VCaP (cell line): Measurements from ENCODE around the gene ANXA11.
"Not testable (repeated sequence)": the region's sequence is repeated elsewhere in the genome, so short reads cannot be mapped to it uniquely, and the experiment has no call there.

Source experiments
- H3K27ac ChIP-seq: fragments of 450-650 bp; 2 replicates; pipeline ENCODE4 v1.5.1; 2017
- TF ChIP-seq, protein P1 (sequence below): fragments of 450-650 bp; conservative IDR thresholded peaks from 2 replicates; pipeline ENCODE4 v1.5.1; 2017; ENCODE audit warnings: mild to moderate bottlenecking, moderate library complexity

ANXA11 gene

DNA sequence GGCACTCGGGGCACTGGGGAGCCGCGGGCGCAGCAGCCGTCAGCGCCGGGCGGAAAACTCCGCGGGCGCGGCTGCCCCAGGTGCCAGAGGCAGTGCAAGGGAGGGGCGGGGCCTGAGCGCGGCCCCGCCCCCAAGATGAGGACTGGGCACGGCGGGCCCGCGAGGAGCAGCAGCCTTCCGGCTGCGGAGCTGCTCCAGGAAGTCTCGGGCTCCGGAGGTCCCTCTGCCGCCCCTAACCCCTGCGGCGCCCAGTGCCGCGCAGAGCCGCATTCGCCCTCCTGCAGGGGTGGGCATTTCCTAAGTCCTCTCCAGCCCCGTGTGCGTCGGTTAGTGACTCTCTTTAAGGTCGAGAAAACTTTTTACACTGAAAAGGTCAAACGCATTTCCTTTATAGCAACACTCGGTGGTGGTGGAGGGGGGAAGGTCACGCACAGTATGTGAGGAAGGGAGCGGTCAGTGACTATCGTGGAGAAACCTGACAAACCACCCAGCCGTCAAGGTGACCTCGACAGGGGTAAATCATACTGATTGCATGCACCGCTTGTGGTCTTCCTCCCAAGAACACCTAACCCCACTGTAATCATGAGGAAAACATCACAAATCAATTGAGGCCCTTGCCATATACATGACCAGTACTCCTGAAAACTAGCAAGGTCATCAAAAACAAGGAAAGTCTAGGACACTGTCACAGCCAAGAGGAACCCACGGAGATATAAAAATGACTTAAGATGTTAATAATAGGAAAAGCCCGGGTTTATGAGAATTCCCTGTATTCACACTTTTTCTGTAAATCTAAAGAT is at the start of gene ANXA11:
Gene ANXA11, minus strand, starts transcription at position 61 of the 800 bp plus-strand sequence. CDS start 32,676 bp downstream, outside the sequence.
- H3K27ac ChIP-seq = peak within 1 kb of the TSS; percentile 92
- TF ChIP-seq, protein P1, sequence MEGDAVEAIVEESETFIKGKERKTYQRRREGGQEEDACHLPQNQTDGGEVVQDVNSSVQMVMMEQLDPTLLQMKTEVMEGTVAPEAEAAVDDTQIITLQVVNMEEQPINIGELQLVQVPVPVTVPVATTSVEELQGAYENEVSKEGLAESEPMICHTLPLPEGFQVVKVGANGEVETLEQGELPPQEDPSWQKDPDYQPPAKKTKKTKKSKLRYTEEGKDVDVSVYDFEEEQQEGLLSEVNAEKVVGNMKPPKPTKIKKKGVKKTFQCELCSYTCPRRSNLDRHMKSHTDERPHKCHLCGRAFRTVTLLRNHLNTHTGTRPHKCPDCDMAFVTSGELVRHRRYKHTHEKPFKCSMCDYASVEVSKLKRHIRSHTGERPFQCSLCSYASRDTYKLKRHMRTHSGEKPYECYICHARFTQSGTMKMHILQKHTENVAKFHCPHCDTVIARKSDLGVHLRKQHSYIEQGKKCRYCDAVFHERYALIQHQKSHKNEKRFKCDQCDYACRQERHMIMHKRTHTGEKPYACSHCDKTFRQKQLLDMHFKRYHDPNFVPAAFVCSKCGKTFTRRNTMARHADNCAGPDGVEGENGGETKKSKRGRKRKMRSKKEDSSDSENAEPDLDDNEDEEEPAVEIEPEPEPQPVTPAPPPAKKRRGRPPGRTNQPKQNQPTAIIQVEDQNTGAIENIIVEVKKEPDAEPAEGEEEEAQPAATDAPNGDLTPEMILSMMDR = no peak

DNA sequence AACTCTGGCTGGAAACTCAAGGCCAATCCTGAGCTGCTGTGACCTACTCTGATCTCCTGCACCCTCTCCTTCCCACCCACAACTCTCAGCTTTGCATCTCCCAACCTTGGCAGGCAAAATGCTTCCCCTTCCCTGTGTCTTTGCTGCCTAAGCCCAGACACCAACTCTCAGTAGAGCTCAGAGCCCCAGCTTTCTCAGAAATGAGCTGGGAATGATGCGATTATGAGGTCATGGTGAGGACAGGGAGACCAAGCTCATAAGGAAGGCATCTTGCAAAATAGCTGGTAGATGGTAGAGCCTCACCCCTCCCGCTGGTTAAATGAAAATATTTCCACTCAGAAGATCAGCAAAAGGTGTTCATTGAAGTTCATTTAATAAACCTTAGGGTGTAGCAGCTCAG is 49.4 kb upstream of the ANXA11 start:
- H3K27ac ChIP-seq = not testable (repeated sequence)

DNA sequence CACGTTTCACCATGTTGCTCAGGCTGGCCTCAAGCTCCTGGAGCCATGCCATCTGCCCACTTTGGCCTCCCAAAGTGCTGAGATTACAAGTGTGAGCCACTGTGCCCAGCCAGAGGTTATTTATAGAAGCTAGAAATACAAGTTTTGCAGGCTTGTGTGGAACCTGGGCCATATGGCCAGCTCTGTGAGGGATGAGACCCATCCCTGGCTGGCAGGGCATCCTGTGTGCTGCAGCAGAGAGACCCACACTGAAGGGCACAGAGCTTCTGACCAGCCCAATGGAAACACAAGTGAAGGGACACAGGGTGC is 48.6 kb upstream of the ANXA11 start:
- peak overlapping the region; percentile 27; the same call in 1 of the 2 replicates for H3K27ac ChIP-seq

DNA sequence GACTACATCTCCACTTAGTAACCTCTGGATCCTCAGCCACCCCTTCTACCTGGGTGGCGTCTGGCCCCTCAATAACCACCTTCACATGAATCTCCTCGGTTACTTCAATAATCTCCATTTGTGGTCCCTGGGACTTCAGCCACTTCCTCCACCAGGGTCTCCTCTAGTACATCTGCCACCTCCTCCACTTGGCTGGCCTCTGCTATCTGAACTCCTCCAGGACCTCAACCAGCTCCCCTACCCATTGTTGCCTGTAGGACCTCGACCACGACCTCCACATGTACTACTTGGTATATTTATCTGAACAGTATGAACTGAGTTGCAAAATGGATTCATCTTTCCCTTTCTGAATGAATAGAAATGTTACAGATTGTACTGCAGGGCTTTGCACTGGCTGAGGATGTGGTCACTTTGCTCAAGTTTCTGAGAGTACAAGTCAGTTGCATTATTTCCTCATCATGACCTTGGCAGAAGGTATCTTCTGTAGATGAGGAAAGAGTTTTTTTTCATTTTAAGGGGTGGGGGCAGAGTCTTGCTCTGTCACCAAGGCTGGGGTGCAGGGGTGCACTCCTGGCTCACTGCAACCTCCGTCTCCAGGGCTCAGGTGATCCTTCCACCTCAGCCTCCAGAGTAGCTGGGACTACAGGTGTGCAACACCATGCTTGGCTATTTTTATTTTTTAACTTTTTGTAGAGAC is 48.1 kb upstream of the ANXA11 start:
- H3K27ac ChIP-seq = peak overlapping the region; percentile 27; the same call in 1 of the 2 replicates
- TF ChIP-seq, protein P1 = no peak

DNA sequence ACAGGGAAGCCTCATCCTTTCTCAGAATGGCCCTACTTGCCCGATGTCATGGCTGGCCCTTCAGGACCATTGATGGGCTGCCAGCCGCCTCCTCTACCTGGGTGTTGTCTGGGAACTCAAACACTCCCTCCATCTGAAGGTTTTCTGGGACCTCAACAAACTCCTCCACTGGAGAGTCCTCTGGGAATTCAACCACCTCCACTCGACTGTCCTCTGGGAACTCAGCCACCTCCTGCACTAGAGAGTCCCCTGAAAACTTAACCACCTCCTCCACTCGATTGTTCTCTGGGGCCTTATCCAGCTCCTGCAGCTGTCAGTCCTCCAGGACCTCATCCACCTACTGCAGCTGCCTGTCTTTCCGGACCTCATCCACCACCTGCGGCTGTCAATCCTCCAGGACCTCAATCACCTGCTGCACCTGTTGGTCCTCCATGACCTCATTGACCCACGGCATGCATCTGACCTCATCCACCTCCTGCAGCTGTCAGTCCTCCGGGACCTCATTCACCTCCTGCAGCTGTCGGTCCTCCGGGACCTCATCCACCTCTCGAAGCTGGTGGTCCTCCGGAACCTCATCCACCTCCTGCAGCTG is 47.1 kb upstream of the ANXA11 start:
- H3K27ac ChIP-seq = no peak overlapping the region
- TF ChIP-seq, protein P1 = no peak

DNA sequence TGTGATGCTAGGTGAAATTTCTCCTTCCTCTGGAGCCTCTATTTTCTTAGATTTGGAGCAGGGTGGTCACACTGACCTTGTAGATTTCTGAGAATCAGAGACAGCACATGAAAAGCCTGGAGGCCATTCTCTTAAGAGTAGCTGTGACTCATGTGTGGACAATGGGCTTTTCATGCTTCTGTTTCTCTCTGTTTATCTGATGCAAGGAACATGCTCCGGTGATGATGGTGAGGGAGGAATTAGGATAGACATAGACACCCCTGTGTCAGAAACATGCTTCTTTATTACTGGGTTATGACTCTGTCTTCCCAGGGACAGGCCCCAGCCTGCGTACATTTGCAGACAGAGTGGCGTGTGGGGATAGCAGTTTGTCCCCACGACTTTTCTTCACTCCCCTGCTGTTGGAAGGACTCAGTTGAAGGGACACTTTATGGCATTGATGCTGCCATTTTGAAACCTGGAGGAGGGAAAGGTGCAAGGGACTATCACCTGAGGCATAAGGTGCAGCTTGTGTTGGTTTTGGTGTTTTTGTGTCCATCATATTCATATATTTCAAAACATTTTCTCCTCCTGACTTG is 46.5 kb upstream of the ANXA11 start:
- H3K27ac ChIP-seq = not testable (repeated sequence)

DNA sequence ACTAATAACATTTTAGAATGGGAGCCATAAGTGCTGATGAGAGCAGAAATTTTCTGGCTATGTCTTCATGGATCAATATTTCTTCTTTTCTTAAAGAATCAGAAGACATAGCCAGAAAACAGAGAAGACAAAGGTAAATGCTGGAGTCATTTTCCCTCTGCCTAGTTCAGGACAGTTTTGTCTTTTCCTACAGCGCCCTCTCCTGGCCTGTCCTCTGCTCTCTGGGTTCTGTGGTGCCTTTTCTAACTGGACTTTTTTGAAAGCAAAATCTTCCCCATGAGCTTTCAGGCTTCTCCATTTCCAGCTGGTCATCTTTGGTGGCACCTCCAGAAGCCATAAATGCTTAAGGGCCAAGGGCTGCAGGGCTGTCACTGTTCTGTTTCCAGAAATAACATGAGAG is 45.1 kb upstream of the ANXA11 start:
- not testable (repeated sequence) for H3K27ac ChIP-seq

DNA sequence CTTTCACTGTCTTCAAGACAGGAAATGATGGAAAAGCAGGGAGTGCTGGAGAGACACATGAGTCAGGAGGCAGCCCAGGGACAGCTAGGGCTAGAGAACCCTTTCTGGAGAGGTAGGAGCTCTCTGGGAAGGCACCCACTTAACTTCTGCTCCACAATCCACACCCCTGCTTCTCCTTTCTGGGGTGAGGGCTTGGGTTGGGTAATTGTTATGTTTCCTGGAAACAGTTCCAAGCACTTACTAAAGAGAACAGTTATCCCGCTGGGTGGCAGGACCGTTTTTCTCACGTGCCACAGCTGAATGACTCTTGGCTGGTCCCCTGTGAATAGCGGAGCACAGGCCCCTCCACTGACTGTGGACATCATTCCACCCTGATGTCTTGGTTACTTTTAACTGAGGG is 44.6 kb upstream of the ANXA11 start:
- not testable (repeated sequence) for H3K27ac ChIP-seq

DNA sequence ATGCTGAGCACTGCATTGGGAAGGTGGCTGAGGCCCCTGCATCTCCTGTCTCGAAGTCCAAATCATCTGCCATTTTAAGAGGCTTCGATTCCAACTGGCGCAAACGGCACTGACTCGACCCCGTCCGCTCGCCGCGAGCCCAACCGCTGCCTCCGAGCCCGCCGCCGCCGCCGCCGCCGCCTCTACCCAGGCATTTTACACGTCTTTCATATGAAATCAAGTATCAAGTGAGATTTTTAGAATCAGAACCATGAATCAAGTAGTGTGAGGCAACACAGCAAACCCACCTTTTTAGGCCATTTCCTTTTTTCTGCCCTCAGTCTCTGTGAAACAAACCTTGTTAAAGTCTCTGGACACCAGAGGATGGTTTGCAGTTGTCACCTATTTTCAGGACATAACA is 42.3 kb upstream of the ANXA11 start:
- not testable (repeated sequence) for H3K27ac ChIP-seq

DNA sequence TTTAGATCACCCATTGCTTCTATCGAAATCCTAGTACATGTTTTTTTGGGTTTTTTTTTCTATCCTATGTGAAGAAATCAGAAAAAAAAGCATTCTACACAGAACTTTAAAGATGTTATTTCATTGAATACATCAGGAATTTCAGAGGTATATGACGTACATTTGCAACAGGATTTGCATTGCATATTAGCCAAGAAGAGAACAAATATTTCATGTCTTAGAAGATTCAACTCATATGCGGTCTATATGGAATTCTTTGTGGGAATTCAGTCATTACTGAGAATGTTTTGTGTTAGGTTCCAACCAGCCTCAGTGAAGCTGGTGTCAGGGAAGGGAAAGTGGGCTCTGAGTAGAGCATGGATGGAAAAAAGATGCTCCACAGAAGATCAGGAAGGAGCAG is 39.0 kb upstream of the ANXA11 start:
- not testable (repeated sequence) for H3K27ac ChIP-seq

DNA sequence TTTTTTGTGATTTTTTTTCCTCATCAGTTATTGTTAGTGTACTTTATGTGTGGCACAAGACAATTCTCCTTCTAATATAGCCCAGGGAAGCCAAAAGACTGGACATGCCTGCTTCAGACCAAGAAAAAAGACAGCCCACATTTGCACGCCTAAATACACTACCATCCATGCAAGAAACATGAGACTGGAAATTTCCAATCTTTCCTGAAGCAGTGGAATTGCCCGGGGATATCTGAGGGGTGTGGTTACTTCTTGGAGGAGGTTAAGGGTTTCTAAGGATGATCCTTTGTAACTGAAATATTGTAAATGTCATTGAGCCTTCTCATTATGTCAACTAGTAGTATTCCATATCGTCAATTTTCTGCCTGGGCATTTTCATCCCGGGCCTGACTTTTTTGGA is 37.0 kb upstream of the ANXA11 start:
- not testable (repeated sequence) for H3K27ac ChIP-seq

DNA sequence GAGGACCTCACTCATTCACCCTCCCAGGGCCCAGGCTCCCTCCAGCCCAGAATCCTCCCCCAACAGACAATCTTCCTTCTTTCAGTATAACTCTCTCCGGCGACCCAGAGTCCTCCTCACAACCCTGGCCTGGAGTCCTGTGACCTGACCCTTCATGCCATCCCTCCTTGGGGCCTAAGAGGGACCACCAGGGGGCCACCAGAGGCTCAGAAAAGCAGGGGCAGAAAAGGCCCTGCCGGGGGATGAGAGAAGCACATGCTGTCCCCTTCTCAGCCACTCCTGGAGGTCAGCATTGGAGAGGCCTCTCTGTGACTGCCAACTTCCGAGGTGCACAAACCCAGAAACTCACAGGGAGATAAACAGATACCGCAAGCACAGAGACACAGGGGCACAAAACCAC is 31.1 kb upstream of the ANXA11 start:
- not testable (repeated sequence) for H3K27ac ChIP-seq

DNA sequence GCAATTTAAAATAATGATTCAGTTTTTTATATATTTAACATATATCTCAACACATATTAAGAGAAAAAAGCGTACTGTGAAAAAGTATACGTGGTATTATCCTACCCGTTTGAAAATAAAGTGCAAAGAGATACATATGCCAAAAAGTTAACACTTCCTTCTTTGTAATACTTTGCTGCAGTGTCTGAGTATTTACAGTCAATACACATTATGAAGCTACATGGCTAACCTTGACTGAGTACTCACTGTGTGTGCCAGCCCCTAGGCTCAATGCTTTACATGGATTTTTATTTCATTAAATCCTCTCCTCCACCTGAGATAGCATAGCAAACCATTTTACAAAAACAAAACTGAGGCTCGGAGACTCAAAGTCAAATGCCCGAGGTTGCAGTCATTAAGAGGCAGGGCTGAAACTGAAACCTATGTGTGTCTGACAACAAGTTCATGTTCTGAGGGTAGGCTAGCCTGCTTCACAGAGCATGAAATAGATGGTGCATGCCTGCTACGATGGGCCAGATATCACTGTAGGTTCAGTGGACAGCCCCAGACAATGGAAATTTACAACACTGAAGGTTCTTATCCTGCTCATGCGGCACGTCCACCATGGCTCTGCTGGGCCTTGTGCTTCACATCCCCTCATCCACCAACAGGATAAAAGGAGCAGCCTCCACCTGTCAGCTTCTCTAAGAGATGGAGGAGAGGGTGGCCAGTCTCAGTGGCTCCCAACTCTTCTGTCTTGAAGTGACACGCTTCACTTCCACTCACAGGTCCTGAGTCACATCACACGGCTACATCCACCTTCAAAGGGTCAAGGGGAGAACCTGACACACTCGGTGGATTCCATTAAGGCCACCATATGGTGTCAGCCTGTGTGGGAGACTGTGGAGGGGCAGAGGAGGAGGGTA is 29.2 kb upstream of the ANXA11 start:
- not testable (repeated sequence) for H3K27ac ChIP-seq

DNA sequence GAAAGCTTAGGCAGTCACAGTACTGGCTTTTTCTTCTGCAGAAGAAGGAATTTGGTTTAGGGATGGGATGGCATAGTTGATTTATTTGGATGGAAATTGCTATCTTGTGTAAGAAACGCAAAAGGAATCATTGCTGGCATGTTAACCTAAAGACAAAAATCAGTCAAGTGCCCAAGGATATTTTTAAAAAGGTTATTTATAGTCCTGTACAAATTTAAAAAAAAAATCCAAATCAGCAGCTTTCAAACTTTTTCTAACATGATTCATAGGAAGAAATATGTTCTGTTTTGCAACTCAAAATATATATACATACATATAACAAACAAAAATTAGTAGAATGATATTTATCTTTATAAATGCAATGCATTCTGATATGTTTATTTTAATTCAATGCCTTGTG is 28.5 kb upstream of the ANXA11 start:
- not testable (repeated sequence) for H3K27ac ChIP-seq

DNA sequence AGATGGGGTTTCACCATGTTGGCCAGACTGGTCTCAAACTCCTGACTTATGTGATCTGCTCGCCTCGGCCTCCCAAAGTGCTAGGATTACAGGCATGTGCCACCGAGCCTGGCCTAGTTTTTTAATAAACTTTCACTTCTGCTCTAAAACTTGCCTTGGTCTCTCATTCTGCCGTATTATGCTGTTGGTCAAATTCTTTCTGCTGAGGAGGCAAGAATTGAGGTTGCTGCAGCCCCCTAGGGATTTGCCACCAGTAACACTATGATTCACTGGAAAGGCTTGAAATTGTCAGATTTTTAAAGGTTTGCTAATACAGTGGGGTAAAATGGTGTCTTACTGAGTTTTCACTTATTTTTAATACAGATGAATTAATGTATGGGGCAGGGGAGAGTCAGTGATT is 21.4 kb upstream of the ANXA11 start:
- H3K27ac ChIP-seq = not testable (repeated sequence)

DNA sequence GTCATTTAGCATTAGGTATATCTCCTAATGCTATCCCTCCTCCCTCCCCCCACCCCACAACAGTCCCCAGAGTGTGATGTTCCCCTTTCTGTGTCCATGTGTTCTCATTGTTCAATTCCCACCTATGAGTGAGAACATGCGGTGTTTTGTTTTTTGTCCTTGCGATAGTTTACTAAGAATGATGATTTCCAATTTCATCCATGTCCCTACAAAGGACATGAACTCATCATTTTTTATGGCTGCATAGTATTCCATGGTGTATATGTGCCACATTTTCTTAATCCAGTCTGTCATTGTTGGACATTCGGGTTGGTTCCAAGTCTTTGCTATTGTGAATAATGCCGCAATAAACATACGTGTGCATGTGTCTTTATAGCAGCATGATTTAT is 17.7 kb upstream of the ANXA11 start:
- H3K27ac ChIP-seq = not testable (repeated sequence)

DNA sequence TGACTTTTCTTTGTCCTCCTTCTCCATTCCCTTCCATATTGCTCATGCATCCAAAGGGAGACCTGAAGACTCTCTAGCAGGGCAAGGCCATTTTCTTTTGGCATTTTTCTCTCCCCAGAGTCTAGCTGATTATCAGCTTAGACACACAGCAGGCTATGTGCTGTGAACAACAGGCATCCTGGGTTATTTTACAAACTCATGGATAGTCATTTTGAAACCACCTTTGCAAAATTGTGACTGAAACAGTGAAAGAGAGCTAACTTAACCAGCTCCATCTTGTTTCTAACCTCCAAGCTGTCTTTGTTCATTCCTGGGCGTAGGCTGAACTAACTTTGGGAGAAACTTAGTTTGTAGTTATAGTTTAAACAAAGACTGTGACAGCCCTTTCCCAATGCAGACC is 13.5 kb upstream of the ANXA11 start:
- H3K27ac ChIP-seq = not testable (repeated sequence)
